GM18499 (cell line): ENCODE data around the gene MRPL58.
"Not testable (repeated sequence)": the region's sequence is repeated elsewhere in the genome, so short reads cannot be mapped to it uniquely, and the experiment has no call there.

Source experiments
- ATAC-seq: cut with Tn5 transposase; IDR thresholded peaks from one replicate; pipeline ENCODE4 v1.9.1; 2021; ENCODE audit warnings: moderate number of reproducible peaks; ENCODE audit not compliant: insufficient read depth, unreplicated experiment

MRPL58 gene

GRCh38 chr17:74986206-74986576, 26.3 kb upstream of the MRPL58 start:
- ATAC-seq, result no peak

DNA sequence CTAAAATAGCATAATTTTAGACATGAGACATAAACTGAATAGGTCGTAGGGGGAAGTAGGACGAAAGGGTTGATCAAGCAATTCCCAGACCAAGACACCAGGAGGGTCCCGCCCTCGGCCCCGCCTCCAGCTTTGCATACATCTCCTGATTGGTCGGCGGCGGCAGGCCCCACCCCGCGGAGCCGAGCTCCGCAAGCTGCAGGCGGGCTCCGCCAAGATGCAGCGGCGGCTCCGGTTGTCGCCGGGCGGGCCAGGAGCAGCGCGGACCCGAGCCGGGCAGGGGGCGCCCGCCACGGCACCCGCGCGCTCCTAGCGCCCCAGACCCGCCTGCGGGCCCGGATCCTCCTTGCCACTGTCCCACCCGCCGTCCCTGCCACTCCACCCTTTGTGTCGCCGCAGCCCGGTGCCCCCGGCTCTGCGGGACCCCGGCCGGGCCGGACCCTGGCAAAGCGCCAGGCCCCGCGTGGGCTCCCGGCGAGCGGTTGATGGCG, 25.0 kb upstream of the MRPL58 start, which contains the start of gene CDR2L:
TSS of gene CDR2L (plus strand) at position 215 of the 491 bp plus-strand sequence. CDS start 412 bp downstream, outside the sequence.
- no peak for ATAC-seq

DNA sequence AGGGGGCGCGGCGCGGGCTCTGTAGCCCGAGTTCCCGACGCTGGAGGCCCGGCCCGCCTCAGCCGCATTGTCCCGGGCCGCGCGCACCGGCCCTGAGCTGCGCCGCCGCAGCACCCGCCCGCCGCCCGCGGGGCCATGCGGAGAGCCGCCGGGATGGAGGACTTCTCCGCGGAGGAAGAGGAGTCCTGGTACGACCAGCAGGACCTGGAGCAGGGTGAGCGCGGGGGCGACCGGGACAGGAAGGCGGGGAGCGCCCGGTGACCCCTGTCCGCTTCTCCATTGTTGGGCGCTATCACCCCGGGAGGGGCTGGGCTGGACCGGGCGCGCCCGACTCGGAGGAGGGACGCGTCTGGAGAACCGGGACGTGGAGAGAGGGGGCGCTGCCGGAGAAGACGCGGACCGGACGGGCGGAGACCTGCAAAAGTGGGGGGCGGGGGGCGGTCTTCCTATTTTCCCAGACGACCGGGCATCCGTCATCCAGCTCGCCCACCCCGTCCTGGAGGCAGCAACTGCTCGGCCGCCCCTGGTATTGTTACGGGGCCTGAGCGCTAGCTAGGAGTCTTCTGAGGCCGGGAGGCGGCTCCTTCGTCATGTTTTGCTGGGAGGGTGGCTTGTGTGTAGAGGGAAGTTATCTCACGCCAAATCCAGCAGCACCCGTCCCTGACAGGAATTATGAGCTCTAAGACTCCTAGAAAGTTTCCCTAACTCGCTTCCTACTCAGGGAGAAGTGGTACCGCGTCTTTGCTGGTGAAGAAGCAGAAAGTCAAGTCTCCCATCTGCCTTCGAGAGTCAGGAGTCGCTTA, 24.4 kb upstream of the MRPL58 start:
- ATAC-seq, result no peak

GRCh38 chr17:74990581-74991105, 21.8 kb upstream of the MRPL58 start:
- no peak for ATAC-seq

DNA sequence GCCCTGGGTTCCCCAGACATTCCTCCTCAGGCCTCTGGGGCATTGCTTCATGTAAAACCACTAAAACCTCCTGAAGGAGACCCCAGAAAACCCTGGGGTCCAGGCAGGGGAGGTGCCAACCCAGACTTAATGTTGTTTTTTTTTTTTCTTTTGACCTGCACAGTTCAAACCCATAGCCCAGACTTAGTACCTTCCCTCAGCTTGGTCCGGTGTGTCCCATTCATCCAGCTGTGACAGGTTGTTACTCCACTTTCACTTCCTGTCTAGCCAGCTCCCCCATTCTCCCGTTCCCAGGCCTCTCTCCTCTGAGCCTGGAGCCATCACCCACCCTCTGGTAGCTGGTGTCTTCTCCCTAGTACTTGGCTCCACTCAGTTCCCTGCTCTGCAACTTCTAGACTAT, 20.2 kb upstream of the MRPL58 start:
- ATAC-seq, result no peak

DNA sequence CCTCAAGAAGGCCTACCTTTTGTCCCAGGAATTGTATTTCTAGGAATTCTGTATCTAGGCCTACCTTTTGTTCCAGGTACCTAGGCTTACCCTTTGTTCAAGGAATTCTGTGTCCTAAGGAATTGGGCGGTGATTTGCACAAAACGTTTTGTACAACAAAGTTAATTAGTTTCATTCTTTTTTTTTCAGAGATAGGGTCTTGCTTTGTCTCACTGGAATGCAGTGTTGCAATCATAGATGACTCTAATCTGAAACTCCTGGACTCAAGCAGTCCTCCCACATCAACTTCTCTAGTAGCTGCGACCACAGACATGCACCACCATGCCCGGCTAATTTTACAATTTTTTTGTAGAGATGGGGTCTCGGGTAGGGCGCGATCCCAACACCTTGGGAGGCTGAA, 18.0 kb upstream of the MRPL58 start:
- no peak for ATAC-seq

DNA sequence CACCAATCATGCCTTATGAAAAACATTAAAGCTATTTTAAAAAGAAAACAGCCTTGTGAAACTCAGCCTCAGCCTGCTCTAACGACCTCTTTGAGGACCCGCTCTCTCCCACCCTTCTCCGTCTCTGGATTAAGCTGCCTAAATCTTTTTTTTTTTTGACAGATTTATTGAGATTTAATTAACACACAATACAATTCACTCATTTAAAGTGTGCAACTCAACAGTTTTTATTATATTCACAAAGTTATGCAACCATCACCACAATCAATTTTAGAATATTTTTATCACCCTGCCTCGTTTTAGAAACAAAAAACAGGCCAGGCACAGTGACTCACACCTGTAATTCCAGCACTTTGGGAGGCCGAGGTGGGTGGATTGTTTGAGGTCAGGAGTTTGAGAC, 16.6 kb upstream of the MRPL58 start:
- ATAC-seq, result no peak

- no peak for ATAC-seq
Observed at GRCh38 chr17:74998783-74999182, 13.7 kb upstream of the MRPL58 start.

DNA sequence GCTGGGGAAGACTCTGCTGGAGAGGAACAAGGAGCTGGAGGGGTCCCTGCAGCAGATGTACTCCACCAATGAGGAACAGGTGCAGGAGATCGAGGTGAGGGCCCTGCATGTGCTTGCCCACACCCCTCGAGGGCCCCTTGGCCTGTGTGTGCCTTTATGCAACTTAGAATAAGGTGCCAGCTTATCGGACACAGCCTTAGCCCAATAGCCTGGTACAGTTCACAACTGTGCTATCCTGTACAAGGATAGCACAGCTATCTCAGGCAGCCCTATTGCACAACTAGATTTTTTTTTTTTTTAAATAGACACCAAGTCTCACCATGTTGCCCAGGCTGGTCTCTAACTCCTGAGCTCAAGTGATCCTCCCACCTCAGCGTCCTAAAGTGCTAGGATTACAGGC, 12.9 kb upstream of the MRPL58 start:
- ATAC-seq, result no peak

DNA sequence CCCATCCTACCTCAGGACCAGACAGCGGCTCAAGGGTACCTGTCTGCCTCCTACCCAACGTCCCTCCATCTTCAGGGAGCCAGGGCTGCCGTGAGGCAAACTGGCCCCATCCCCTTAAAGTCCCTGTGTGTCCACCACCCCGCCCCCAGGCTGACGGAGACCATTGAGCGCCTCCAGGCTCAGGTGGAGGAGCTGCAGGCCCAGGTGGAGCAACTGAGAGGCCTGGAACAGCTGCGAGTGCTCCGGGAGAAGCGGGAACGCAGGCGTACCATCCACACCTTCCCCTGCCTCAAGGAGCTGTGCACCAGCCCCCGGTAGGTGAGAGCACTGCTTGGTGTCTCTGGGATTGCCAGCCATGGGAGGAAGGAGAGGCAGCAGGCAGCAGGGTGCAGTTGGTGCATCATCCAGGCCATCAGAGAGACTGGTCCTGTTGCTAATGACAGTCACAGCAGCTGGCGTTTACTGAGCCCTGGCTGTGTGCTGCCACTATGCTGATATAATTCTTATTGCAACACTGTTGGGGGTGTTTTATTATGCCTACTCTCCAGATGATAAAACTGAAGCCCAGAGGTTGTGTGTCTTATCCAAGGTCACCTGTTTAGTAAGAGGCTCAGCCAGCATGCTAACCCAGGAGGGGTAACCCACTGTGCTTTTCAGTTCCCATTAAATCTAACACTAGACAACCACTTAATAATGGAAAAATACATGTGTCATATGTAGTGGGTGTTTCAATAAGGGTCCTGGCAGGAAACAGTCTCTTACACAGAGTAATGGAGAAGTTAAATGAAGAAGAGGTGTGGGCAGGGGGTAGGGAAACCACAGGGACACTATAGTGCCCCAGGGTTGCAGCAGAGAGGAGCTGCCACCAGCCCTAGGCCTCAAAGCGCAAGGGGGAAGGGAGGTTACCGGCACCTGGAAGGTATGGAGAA, 10.3 kb upstream of the MRPL58 start:
- ATAC-seq, result no peak

GRCh38 chr17:75003070-75003956, 9.2 kb upstream of the MRPL58 start:
- ATAC-seq, result no peak

- ATAC-seq, result no peak
Observed at GRCh38 chr17:75003957-75004355, 8.5 kb upstream of the MRPL58 start.

- no peak for ATAC-seq
Observed at GRCh38 chr17:75004371-75004770, 8.1 kb upstream of the MRPL58 start.

DNA sequence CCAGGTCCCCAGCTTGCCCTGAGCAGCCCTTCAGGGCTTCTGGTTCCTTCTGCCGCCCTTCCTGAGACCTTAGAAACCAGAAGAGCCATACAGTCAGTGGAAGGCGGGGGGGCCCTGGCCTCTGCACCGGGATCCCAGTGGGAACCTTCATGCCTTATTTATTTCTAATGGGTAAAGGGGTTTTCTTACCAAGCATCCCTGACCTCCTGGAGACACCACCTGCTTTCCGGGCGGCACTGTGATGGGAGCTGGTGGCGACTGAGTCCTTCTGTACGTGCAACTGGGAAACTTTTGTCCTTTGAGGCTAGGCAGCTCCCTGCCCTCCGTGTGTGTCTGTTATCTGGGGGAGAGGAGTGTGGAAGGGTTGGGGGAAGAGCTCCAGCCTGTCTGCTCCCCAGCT, 7.2 kb upstream of the MRPL58 start:
- ATAC-seq, result no peak

- ATAC-seq, result not testable (repeated sequence)
Observed at GRCh38 chr17:75006084-75006483, 6.4 kb upstream of the MRPL58 start.

- ATAC-seq, result no peak
Observed at GRCh38 chr17:75006653-75007052, 5.8 kb upstream of the MRPL58 start.

DNA sequence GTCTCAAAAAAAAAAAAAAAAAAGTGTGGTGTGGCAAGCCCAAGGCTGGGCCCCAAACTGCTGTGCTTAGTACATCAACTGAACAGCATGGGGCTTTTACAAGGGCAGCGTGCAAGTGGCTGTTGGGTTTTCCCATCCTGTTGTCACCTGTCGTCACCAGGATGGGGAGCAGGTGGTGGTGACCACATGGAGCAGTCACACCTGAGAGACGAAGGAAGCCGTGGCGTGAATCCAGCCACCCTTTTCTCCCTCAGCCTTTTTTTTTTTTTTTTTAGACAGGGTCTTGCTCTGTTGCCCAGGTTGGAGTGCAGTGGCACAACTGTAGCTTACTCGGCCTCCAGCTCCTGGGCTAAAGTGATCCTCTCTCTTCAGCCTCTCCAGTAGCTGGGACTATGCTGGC, 4.1 kb upstream of the MRPL58 start:
- ATAC-seq, result no peak

GRCh38 chr17:75009139-75009724, 3.2 kb upstream of the MRPL58 start:
- ATAC-seq, result no peak

- no peak for ATAC-seq
Observed at GRCh38 chr17:75010683-75011400, 1.6 kb upstream of the MRPL58 start.
